ENCODE measurements around the gene GRIN2C.

DNA sequence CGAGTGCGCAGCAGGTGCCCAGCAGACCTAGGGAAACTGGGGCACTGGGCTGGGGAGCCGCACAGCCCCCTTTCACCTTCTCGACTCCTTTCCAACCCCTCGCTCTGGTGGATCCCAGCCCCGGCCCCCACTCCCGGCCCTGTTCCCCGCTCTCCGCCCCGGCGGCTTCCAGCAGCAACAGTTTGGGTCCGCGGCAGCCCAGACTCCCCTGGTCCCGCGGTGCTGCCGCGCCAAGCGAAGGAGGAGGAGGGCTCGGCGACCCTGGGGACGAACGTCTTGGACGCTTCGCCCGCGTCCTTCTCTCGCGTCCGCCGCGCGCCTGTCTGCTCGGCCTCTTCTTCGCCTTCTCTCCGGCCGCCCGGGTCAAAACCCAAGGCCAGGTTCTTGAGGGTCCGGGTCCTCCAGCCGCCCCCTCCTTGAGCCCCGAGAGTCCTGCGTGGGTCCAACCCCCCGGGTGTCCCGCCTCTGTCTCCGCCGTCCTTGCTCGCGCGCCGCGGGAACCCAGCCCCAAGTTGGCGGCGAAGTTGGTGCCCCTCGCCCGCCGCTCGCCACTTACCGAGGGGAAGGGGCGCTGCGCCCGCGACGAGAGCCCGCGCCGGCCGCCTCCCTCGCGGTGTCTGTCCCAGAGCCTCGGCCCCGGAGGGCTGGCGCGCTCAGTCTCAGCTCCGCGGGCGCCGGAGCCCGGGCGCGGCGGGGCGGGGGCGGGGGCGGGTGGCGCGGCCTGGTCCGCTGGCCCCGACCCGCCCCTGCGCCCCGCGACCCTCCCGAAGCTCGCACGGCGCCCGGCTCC, 1.4 kb upstream of the GRIN2C start:
- TF ChIP-seq RARB (CRISPR knock-in tag; IDR thresholded peaks at IDR 0.05) = no peak
- no peak for TF ChIP-seq SNAI2 (CRISPR knock-in tag; IDR thresholded peaks at IDR 0.05)
- no peak for TF ChIP-seq BACH2 (CRISPR knock-in tag; IDR thresholded peaks at IDR 0.05; ENCODE audit: borderline replicate concordance)
- TF ChIP-seq GLIS3 (CRISPR knock-in tag; IDR thresholded peaks at IDR 0.05) = no peak
- no peak for TF ChIP-seq ZNF8 (CRISPR knock-in tag; IDR thresholded peaks at IDR 0.05)
- no peak for TF ChIP-seq TSHZ2 (CRISPR knock-in tag; IDR thresholded peaks at IDR 0.05)
- no peak for TF ChIP-seq CSDC2 (CRISPR knock-in tag; IDR thresholded peaks at IDR 0.05)
- TF ChIP-seq ZFP3 (CRISPR knock-in tag; IDR thresholded peaks at IDR 0.05) = no peak
- TF ChIP-seq ZNF70 (CRISPR knock-in tag; IDR thresholded peaks at IDR 0.05) = no peak
- no peak for TF ChIP-seq ISL1 (CRISPR knock-in tag; IDR thresholded peaks at IDR 0.05)
